Left lung (tissue), 10 donors: ENCODE measurements around the gene EMP1. TPM values are rescaled to one million over a fixed set of nuclear protein-coding genes. Genes with fewer than 3 reads are reported as not detected.

Experiments used
- ATAC-seq: fragments of 200-7000 bp; cut with Tn5 transposase; one replicate; pipeline ENCODE4 v1.9.1; 2020; ENCODE audit warnings: moderate library complexity
- DNase-seq, 4 donors: peaks; one replicate each; pipeline ENCODE4 v3.0.0-alpha.2; 2013 to 2020
- H3K27ac ChIP-seq, 2 donors: fragments of 200-600 bp; sonication (generic) in 1 of 2; one replicate each; pipeline versions ENCODE4 v1.5.0 to v1.8.0; 2020 to 2021
- H3K27me3 ChIP-seq, 2 donors: fragments of 200-600 bp; sonication (generic) in 1 of 2; one replicate each; pipeline versions ENCODE4 v1.5.0 to v1.8.0; 2020 to 2021
- H3K36me3 ChIP-seq, 2 donors: fragments of 200-600 bp; sonication (generic) in 1 of 2; one replicate each; pipeline versions ENCODE4 v1.5.0 to v1.8.0; 2020 to 2021
- H3K4me1 ChIP-seq, 2 donors: fragments of 200-600 bp; one replicate each; pipeline ENCODE4 v1.8.0; 2021
- H3K4me3 ChIP-seq, 2 donors: fragments of 200-600 bp; sonication (generic) in 1 of 2; one replicate each; pipeline versions ENCODE4 v1.5.0 to v1.8.0; 2020 to 2021; ENCODE audit warnings: mild to moderate bottlenecking in 1 of 2
- H3K9me3 ChIP-seq, 2 donors: fragments of 200-600 bp; sonication (generic) in 1 of 2; one replicate each; pipeline versions ENCODE4 v1.5.0 to v1.8.0; 2020 to 2021
- CTCF ChIP-seq, 2 donors: fragments of 200-600 bp; sonication (generic) in 1 of 2; IDR thresholded peaks; one replicate each; pipeline versions ENCODE4 v1.5.0 to v1.8.0; 2021; ENCODE audit warnings: antibody characterized with exemption in 2 of 2
- intact Hi-C, 2 donors: fragments of 100-400 bp; cut with DNase I; formaldehyde crosslinking; loops; one replicate each; pipeline versions ENCODE4 v1.11.2 to v1.14.2; 2022
- polyA plus RNA-seq, 6 donors: library from polyadenylated mRNA; unstranded; fragments of 120-200 nt; gene quantifications; one replicate each; pipeline ENCODE4 v1.2.1, GENCODE V29; 2013; ENCODE audit not compliant: insufficient read length in 6 of 6
- total RNA-seq, 2 donors: library from RNA; stranded (reverse); fragmentation: NEBNext Ultra II Directional; extraction: Animal tissue kit (Norgen Biotek cat#: 25700); gene quantifications; one replicate each; pipeline ENCODE4 v1.2.1, GENCODE V29; 2021
- donor health status: DM: no; HTN: yes; CAD: no.
- donor health status: DM: no; HTN: no; CAD: no.

EMP1 gene
- total and polyA plus RNA-seq, 8 donors = 79.3 to 369 (median 133) TPM

- DNase-seq = no peak
Measured at GRCh38 chr12:13242936-13243335, 46.4 kb downstream of the EMP1 start.

GRCh38 chr12:13243516-13244070 lies 47.1 kb downstream of the EMP1 start:
- Histone ChIP-seq H3K9me3 (no peaks in the 10 kb centered on the region), H3K27me3 (no peaks in the 10 kb centered on the region), H3K36me3 (no peaks in the 10 kb centered on the region), H3K4me1 (no peaks in the 10 kb centered on the region), H3K4me3 (no peak overlapping the region), H3K27ac (no peak overlapping the region)
- intact Hi-C loops = no loop called here
- no peak for TF ChIP-seq CTCF (IDR thresholded peaks at IDR 0.05)
- no peak for ATAC-seq
- no peak for DNase-seq

More at GRCh38 chr12:13242936-13243335, 46.4 kb downstream of the EMP1 start:
- Histone ChIP-seq H3K36me3 (no peaks in the 10 kb centered on the region), H3K27ac (no peak overlapping the region), H3K9me3 (no peaks in the 10 kb centered on the region), H3K4me3 (no peak overlapping the region), H3K4me1 (no peaks in the 10 kb centered on the region), H3K27me3 (no peaks in the 10 kb centered on the region)
- intact Hi-C loops = no loop called here
- no peak for ATAC-seq
- no peak for TF ChIP-seq CTCF (IDR thresholded peaks at IDR 0.05)

- intact Hi-C loops = no loop called here
Measured at GRCh38 chr12:13247596-13247995, 51.1 kb downstream of the EMP1 start.

GRCh38 chr12:13248964-13249363 lies 52.4 kb downstream of the EMP1 start:
- Histone ChIP-seq H3K4me1 (no peaks in the 10 kb centered on the region), H3K27ac (no peak overlapping the region), H3K36me3 (no peaks in the 10 kb centered on the region), H3K4me3 (no peak overlapping the region), H3K27me3 (no peaks in the 10 kb centered on the region), H3K9me3 (no peaks in the 10 kb centered on the region)
- no peak for ATAC-seq
- no peak for TF ChIP-seq CTCF (IDR thresholded peaks at IDR 0.05)
- intact Hi-C loops = no loop called here
- DNase-seq = no peak

More at GRCh38 chr12:13247596-13247995, 51.1 kb downstream of the EMP1 start:
- ATAC-seq (no peak), DNase-seq (no peak)
- H3K9me3 ChIP-seq = no peaks in the 10 kb centered on the region
- no peak overlapping the region for H3K4me3 ChIP-seq
- TF ChIP-seq CTCF (IDR thresholded peaks at IDR 0.05) = no peak
- H3K36me3 ChIP-seq = no peaks in the 10 kb centered on the region
- no peaks in the 10 kb centered on the region for H3K27me3 ChIP-seq
- H3K4me1 ChIP-seq = no peaks in the 10 kb centered on the region
- no peak overlapping the region for H3K27ac ChIP-seq

GRCh38 chr12:13250416-13250815 lies 53.9 kb downstream of the EMP1 start:
- ATAC-seq (no peak), DNase-seq (no peak)
- Histone ChIP-seq H3K4me1 (peaks cover 0 to 2% of the 10 kb centered on the region in 2 donors), H3K36me3 (no peaks in the 10 kb centered on the region), H3K27me3 (no peaks in the 10 kb centered on the region), H3K27ac (no peak overlapping the region), H3K4me3 (no peak overlapping the region), H3K9me3 (no peaks in the 10 kb centered on the region)
- TF ChIP-seq CTCF (IDR thresholded peaks at IDR 0.05) = no peak
- intact Hi-C loops = loop anchor here in 1 of 2 donors (10.0 kb wide), 1 partner anchor 274 kb away; no protein-coding TSS in a partner anchor
